Measurements from ENCODE around the gene ADCY4. TPM values are rescaled to one million over a fixed set of nuclear protein-coding genes. Genes with fewer than 3 reads are reported as not detected.

The ADCY4 gene
- polyA plus RNA-seq (2013, experiment 1 of 2): 0.01 TPM
- polyA plus RNA-seq (2013, experiment 2 of 2): 0.01 TPM

DNA sequence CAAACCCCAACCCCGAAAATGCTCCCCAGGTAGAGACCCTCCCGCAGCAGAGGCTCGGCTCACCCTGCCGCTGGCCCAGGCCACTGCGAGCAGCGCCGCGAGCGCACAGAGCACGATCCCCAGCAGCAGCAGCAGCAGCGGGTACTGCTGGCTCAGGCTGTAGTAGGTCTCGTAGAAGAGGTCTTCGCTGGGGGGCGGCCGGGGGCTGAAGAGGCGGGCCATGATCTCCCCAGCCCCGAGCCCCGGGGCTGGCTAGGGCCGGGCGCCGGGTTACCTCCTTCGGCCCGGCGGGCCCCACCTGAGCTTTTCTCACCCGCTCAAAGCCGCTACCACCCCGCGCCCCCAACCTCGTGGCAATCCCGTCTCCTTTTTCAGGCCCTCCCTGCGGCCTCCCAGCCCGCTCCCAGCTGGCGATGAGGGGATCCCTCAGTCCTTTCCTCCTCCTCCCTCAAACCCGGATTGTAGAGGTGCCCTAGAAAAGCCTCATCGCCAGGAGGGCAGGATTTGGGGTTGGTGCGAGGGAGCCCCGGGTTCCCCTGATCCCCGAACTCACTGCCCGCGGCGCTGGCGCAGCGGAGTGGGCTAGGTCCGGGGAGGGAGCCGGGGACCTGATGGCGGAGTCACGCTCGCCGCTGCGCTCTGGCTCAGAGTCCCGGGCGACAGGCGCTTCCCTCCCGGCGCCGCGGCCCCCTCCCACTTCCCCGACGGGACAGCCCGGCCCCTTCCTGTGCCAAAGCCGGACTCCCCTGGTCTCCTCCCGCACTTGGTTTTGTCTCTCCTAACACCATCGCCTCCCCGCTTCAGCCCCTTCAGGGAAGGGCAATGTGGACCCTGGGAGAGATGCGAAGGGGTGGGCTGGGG, at the start of gene ADCY4:
TSS of gene ADCY4 (minus strand) at position 641 of the 861 bp plus-strand sequence. CDS start at position 222, 419 bp downstream.
- peaks cover 29 to 99% (median 95%) of the 10 kb centered on the region in 3 experiments for H3K27me3 ChIP-seq (ENCODE audit: control insufficient read depth in 3 of 3, insufficient read depth in 3 of 3, low read depth in 1 of 3, low read length in 3 of 3)

DNA sequence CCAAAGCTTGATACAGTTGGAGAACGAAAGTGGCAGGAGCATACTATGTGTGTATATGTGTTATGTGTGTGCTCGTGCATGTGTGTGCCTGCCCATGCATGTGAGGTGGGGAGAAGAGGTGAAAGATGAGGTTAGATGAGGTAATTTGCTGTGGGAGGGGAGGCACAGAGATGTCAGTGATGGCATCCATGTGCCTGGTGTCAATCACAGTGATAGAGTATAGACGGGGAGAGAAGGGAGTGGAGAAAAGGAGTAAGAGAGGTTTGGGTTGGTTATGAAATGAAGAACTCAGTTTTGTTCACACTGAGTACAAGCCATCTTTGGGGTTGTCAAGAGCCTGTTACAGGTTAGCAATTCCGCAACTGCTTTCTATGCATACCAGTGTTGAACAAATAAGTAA, 49.3 kb upstream of the ADCY4 start:
- Histone ChIP-seq H3K4ac (ENCODE audit: low read length) (no peak overlapping the region), H2AFZ (ENCODE audit: low read length) (no peak overlapping the region), H2BK5ac (ENCODE audit: low read length) (no peak overlapping the region), H4K91ac (ENCODE audit: low read depth, low read length, poor library complexity) (no peak overlapping the region), H2AK5ac (ENCODE audit: low read depth, low read length) (no peak overlapping the region), H3K36me3 (replicated peaks in 1 of 2; ENCODE audit: control insufficient read depth in 2 of 2, insufficient read depth in 2 of 2, low read length in 2 of 2) (no peaks in the 10 kb centered on the region), H3K27me3 (ENCODE audit: control insufficient read depth in 3 of 3, insufficient read depth in 3 of 3, low read depth in 1 of 3, low read length in 3 of 3) (peaks cover 0 to 42% (median 0%) of the 10 kb centered on the region in 3 experiments), H3K27ac (replicated peaks; ENCODE audit: low read length) (no peak overlapping the region), H3K18ac (ENCODE audit: low read length) (no peak overlapping the region), H3K79me1 (ENCODE audit: low read depth, low read length) (no peaks in the 10 kb centered on the region), H2BK15ac (ENCODE audit: low read length) (no peak overlapping the region), H3K4me2 (ENCODE audit: insufficient read depth, low read length, poor library complexity, severe bottlenecking) (no peak overlapping the region), H3K4me3 (ENCODE audit: low read length in 2 of 2) (no peak overlapping the region), H2BK120ac (ENCODE audit: low read depth, low read length) (no peak overlapping the region), H3K9ac (ENCODE audit: low read depth, low read length, poor library complexity) (no peak overlapping the region), H2BK12ac (ENCODE audit: low read length) (no peak overlapping the region), H3K9me3 (replicated peaks in 1 of 2; ENCODE audit: control insufficient read depth in 2 of 2, insufficient read depth in 1 of 2, low read depth in 1 of 2, low read length in 2 of 2) (no peaks in the 10 kb centered on the region), H4K8ac (ENCODE audit: low read depth, low read length) (no peak overlapping the region), H3K14ac (ENCODE audit: low read length) (no peak overlapping the region), H3K4me1 (ENCODE audit: control insufficient read depth in 2 of 2, insufficient read depth in 1 of 2, low read depth in 1 of 2, low read length in 2 of 2) (peaks cover 3 to 12% of the 10 kb centered on the region in 2 donors), H3K23ac (ENCODE audit: low read depth, low read length, poor library complexity) (no peak overlapping the region)
- 100% methylated on average over 1 of the region's 4 CpGs; no CpG with 5 or more reads in 1 of the 2 donors for WGBS, 2 donors (ENCODE audit: extremely low coverage in 2 of 2, insufficient read length in 2 of 2, insufficient replicate concordance in 1 of 2)
- no peak for DNase-seq (ENCODE audit: low spot score)

More for the DNA sequence above, at the start of gene ADCY4:
- H2BK120ac ChIP-seq (ENCODE audit: low read depth, low read length): no peak within 1 kb of the TSS
- peak within 1 kb of the TSS; percentile 24 for H4K8ac ChIP-seq (ENCODE audit: low read depth, low read length)
- no CpG with 5 or more reads among the region's 65 CpGs for WGBS, 2 donors (ENCODE audit: extremely low coverage in 2 of 2, insufficient read length in 2 of 2, insufficient replicate concordance in 1 of 2)
- H3K4me3 ChIP-seq (ENCODE audit: low read length in 2 of 2): no peak within 1 kb of the TSS
- no peak within 1 kb of the TSS for H2BK5ac ChIP-seq (ENCODE audit: low read length)
- H2AFZ ChIP-seq (ENCODE audit: low read length): peak within 1 kb of the TSS; percentile 76
- H3K23ac ChIP-seq (ENCODE audit: low read depth, low read length, poor library complexity): peak within 1 kb of the TSS; percentile 86
- DNase-seq (ENCODE audit: low spot score): no peak
- H3K9ac ChIP-seq (ENCODE audit: low read depth, low read length, poor library complexity): peak within 1 kb of the TSS; percentile 65
- no peak within 1 kb of the TSS for H2BK15ac ChIP-seq (ENCODE audit: low read length)
- H3K27ac ChIP-seq (replicated peaks; ENCODE audit: low read length): no peak within 1 kb of the TSS
- peak within 1 kb of the TSS; percentile 55 for H3K4me2 ChIP-seq (ENCODE audit: insufficient read depth, low read length, poor library complexity, severe bottlenecking)
- H3K9me3 ChIP-seq (replicated peaks in 1 of 2; ENCODE audit: control insufficient read depth in 2 of 2, insufficient read depth in 1 of 2, low read depth in 1 of 2, low read length in 2 of 2): no peaks in the 10 kb centered on the region
- H3K36me3 ChIP-seq (replicated peaks in 1 of 2; ENCODE audit: control insufficient read depth in 2 of 2, insufficient read depth in 2 of 2, low read length in 2 of 2): no peaks in the 10 kb centered on the region
- H2BK12ac ChIP-seq (ENCODE audit: low read length): no peak within 1 kb of the TSS
- H4K91ac ChIP-seq (ENCODE audit: low read depth, low read length, poor library complexity): no peak within 1 kb of the TSS
- H3K4ac ChIP-seq (ENCODE audit: low read length): no peak within 1 kb of the TSS
- peak within 1 kb of the TSS; percentile 3 for H2AK5ac ChIP-seq (ENCODE audit: low read depth, low read length)
- peaks cover 4 to 20% of the 10 kb centered on the region in 2 donors for H3K4me1 ChIP-seq (ENCODE audit: control insufficient read depth in 2 of 2, insufficient read depth in 1 of 2, low read depth in 1 of 2, low read length in 2 of 2)
- H3K18ac ChIP-seq (ENCODE audit: low read length): peak within 1 kb of the TSS; percentile 52
- H3K79me1 ChIP-seq (ENCODE audit: low read depth, low read length): no peaks in the 10 kb centered on the region
- no peak within 1 kb of the TSS for H3K14ac ChIP-seq (ENCODE audit: low read length)

DNA sequence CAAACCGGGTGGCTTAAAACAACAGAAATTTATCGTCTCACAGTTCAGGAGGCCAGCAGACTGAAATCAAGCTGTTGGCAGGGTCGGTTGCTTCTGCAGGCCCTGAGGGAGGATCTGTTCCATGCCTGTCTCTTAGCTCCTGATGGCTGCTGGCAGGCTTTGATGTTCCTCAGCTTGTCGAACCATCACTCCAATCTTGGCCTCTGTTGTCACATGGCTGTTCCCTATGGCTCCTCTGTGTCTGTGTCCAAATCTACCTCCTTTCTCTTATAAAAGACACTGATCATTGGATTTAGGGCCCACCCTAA, 47.1 kb upstream of the ADCY4 start:
- peaks cover 5 to 9% of the 10 kb centered on the region in 2 donors for H3K36me3 ChIP-seq (replicated peaks in 1 of 2; ENCODE audit: control insufficient read depth in 2 of 2, insufficient read depth in 2 of 2, low read length in 2 of 2)
- H3K9me3 ChIP-seq (replicated peaks in 1 of 2; ENCODE audit: control insufficient read depth in 2 of 2, insufficient read depth in 1 of 2, low read depth in 1 of 2, low read length in 2 of 2): peaks cover 0 to 1% of the 10 kb centered on the region in 2 donors
- H3K4me3 ChIP-seq (ENCODE audit: low read length in 2 of 2): no peak overlapping the region
- no CpG with 5 or more reads among the region's 4 CpGs for WGBS, 2 donors (ENCODE audit: extremely low coverage in 2 of 2, insufficient read length in 2 of 2, insufficient replicate concordance in 1 of 2)
- peaks cover 0 to 37% (median 0%) of the 10 kb centered on the region in 3 experiments for H3K27me3 ChIP-seq (ENCODE audit: control insufficient read depth in 3 of 3, insufficient read depth in 3 of 3, low read depth in 1 of 3, low read length in 3 of 3)
- H2BK15ac ChIP-seq (ENCODE audit: low read length): no peak overlapping the region
- no peak overlapping the region for H3K9ac ChIP-seq (ENCODE audit: low read depth, low read length, poor library complexity)
- H2AFZ ChIP-seq (ENCODE audit: low read length): no peak overlapping the region
- H3K18ac ChIP-seq (ENCODE audit: low read length): no peak overlapping the region
- no peak overlapping the region for H2BK5ac ChIP-seq (ENCODE audit: low read length)
- no peak overlapping the region for H3K27ac ChIP-seq (replicated peaks; ENCODE audit: low read length)
- no peak overlapping the region for H2AK5ac ChIP-seq (ENCODE audit: low read depth, low read length)
- H3K79me1 ChIP-seq (ENCODE audit: low read depth, low read length): peaks cover 3% of the 10 kb centered on the region
- no peak overlapping the region for H3K4me2 ChIP-seq (ENCODE audit: insufficient read depth, low read length, poor library complexity, severe bottlenecking)
- no peak for DNase-seq (ENCODE audit: low spot score)
- H3K14ac ChIP-seq (ENCODE audit: low read length): no peak overlapping the region
- no peak overlapping the region for H4K91ac ChIP-seq (ENCODE audit: low read depth, low read length, poor library complexity)
- no peak overlapping the region for H2BK120ac ChIP-seq (ENCODE audit: low read depth, low read length)
- no peak overlapping the region for H2BK12ac ChIP-seq (ENCODE audit: low read length)
- no peak overlapping the region for H3K4ac ChIP-seq (ENCODE audit: low read length)
- H3K23ac ChIP-seq (ENCODE audit: low read depth, low read length, poor library complexity): no peak overlapping the region
- H4K8ac ChIP-seq (ENCODE audit: low read depth, low read length): no peak overlapping the region
- peaks cover 3 to 15% of the 10 kb centered on the region in 2 donors for H3K4me1 ChIP-seq (ENCODE audit: control insufficient read depth in 2 of 2, insufficient read depth in 1 of 2, low read depth in 1 of 2, low read length in 2 of 2)

DNA sequence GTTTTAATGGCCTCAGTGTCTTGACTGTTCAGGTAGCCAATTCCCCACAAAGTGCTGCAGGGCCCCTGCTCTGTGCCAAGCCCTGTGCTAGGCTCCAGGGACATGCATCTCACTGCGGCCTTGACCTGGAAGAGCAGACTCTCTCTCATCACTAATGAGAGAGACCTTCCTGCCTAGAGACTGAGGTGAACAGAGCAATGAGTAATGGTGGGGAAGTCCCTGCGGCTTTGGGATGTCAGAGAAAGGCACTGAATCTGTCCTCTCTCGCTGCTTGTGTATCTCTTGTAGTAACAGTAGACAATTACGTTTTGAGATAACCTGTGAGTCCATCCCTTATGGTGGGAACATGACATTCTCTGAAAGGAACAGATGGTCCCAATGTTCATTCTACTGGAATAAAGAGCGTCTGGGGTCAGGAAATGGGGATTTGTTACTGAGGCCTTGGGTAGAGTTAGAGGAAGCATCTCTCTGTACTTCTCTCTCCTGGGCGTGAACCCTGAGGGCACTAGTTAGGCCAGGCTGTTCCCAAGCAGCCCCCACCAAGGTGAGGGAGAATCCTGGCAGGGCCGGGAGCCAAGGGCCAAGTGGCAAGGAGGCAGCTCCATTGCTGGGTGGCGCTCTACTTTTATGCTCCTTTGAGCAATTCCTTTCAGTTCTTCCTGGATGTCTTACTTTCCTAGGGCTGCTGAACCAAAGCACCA, 46.6 kb upstream of the ADCY4 start:
- Histone ChIP-seq H3K36me3 (replicated peaks in 1 of 2; ENCODE audit: control insufficient read depth in 2 of 2, insufficient read depth in 2 of 2, low read length in 2 of 2) (peaks cover 5 to 14% of the 10 kb centered on the region in 2 donors), H2BK120ac (ENCODE audit: low read depth, low read length) (no peak overlapping the region), H3K9ac (ENCODE audit: low read depth, low read length, poor library complexity) (no peak overlapping the region), H3K27me3 (ENCODE audit: control insufficient read depth in 3 of 3, insufficient read depth in 3 of 3, low read depth in 1 of 3, low read length in 3 of 3) (peaks cover 0 to 34% (median 0%) of the 10 kb centered on the region in 3 experiments), H3K79me1 (ENCODE audit: low read depth, low read length) (peaks cover 3% of the 10 kb centered on the region), H3K4me3 (ENCODE audit: low read length in 2 of 2) (no peak overlapping the region), H3K27ac (replicated peaks; ENCODE audit: low read length) (no peak overlapping the region), H2BK5ac (ENCODE audit: low read length) (no peak overlapping the region), H3K23ac (ENCODE audit: low read depth, low read length, poor library complexity) (no peak overlapping the region), H3K4ac (ENCODE audit: low read length) (no peak overlapping the region), H3K18ac (ENCODE audit: low read length) (no peak overlapping the region), H2BK15ac (ENCODE audit: low read length) (no peak overlapping the region), H2AK5ac (ENCODE audit: low read depth, low read length) (no peak overlapping the region), H3K4me2 (ENCODE audit: insufficient read depth, low read length, poor library complexity, severe bottlenecking) (no peak overlapping the region), H2AFZ (ENCODE audit: low read length) (no peak overlapping the region), H3K4me1 (ENCODE audit: control insufficient read depth in 2 of 2, insufficient read depth in 1 of 2, low read depth in 1 of 2, low read length in 2 of 2) (peaks cover 3 to 18% of the 10 kb centered on the region in 2 donors), H4K8ac (ENCODE audit: low read depth, low read length) (no peak overlapping the region), H3K9me3 (replicated peaks in 1 of 2; ENCODE audit: control insufficient read depth in 2 of 2, insufficient read depth in 1 of 2, low read depth in 1 of 2, low read length in 2 of 2) (peaks cover 0 to 1% of the 10 kb centered on the region in 2 donors), H2BK12ac (ENCODE audit: low read length) (no peak overlapping the region), H4K91ac (ENCODE audit: low read depth, low read length, poor library complexity) (no peak overlapping the region), H3K14ac (ENCODE audit: low read length) (no peak overlapping the region)
- DNase-seq (ENCODE audit: low spot score): no peak
- WGBS, 2 donors (ENCODE audit: extremely low coverage in 2 of 2, insufficient read length in 2 of 2, insufficient replicate concordance in 1 of 2): no CpG with 5 or more reads among the region's 8 CpGs
